C4-2B (cell line): ENCODE data around the gene CDC42EP2.

Experiments
- ZFX ChIP-seq: fragments of 450-650 bp; IDR thresholded peaks from 2 replicates; pipeline ENCODE4 v1.6.1; 2017
- TF ChIP-seq, protein P1 (sequence below): fragments of 450-650 bp; conservative IDR thresholded peaks from 2 replicates; pipeline ENCODE4 v1.5.1; 2017; ENCODE audit warnings: mild to moderate bottlenecking

DNA sequence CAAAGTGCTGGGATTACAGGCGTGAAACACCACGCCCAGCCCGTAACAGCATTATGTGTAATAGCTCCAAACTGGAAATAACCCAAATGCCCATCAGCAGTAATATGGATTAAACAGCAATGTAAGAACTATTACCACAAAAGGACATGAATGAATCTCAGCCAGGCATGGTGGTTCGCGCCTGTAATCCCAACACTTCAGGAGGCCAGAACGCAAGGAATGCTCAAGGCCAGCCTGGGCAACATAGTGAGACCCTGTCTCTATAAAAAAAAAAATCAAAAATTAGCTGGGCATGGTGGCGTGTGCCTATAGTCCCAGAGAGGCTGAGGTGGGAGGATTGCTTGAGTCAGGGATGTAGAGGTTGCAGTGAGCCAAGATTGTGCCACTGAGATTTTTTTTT is 15.9 kb downstream of the CDC42EP2 start:
- TF ChIP-seq, protein P1, sequence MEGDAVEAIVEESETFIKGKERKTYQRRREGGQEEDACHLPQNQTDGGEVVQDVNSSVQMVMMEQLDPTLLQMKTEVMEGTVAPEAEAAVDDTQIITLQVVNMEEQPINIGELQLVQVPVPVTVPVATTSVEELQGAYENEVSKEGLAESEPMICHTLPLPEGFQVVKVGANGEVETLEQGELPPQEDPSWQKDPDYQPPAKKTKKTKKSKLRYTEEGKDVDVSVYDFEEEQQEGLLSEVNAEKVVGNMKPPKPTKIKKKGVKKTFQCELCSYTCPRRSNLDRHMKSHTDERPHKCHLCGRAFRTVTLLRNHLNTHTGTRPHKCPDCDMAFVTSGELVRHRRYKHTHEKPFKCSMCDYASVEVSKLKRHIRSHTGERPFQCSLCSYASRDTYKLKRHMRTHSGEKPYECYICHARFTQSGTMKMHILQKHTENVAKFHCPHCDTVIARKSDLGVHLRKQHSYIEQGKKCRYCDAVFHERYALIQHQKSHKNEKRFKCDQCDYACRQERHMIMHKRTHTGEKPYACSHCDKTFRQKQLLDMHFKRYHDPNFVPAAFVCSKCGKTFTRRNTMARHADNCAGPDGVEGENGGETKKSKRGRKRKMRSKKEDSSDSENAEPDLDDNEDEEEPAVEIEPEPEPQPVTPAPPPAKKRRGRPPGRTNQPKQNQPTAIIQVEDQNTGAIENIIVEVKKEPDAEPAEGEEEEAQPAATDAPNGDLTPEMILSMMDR = no peak
- no peak for TF ChIP-seq ZFX
